Stimulated activated CD8-positive, alpha-beta memory T cell treated with anti-CD3 and anti-CD28 coated beads, Interleukin-12 subunit alpha, Interleukin-12 subunit beta, amount 100 ng/mL, for 1 hour (primary cell): ENCODE measurements around the gene SMOC2.
"Not testable (repeated sequence)": the region's sequence is repeated elsewhere in the genome, so short reads cannot be mapped to it uniquely, and the experiment has no call there.

Experiments
- DNase-seq: peaks from one replicate; pipeline ENCODE4 v3.0.0-alpha.2; 2020; ENCODE audit warnings: low read depth

The SMOC2 gene

DNA sequence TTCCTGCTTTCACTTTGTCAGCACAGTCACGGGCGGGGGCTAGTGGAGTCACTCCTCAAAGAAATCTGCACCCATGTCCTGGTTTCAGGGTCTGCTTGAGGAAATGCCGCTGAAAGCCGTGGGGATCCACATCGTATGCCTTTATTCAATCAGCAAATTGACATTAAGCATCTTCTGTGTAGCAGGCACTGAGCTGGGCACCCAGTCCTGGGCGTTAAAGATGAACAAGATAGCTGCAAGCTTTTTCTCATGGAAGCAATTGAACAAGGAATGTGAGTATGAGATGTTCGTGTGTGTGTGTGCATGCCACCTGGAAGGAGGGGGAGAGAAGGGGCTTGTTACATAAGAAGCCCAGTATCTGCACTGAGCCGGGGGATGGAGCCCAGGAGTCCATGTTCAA lies 243.9 kb downstream of the SMOC2 start:
- no peak for DNase-seq

DNA sequence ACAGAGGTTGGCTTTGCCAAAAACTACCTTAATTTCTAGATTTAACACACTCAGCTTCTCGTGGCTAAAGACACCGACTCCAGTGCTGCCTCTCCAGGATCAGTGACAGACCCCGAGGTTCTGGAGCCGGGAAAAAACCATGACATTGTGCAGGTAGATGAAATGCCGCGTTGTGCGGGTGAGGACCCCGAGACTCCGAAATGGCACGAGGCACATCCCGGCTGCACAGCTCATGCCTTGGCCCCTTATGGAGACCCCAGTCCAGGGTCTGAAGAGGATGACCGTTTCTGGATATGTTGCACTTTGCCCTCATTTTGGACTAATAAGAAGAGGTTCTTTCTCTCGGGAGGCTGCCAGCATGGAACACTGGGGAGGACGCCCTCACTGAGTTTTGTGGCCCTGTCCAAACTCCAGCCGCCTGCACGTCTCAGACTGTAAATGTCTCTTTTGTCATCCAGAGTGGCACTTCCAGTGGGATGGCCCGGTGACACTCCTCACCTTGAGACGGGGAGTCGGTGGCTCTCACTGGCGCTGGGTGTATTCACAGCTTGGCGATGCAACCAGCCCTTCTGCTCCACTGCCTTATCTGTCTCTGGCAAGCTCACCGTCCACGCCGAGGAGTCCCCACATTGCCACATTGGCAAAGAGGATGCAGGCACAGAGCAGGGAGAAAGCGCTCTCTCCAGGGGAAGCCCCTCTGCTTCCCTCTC lies 245.2 kb downstream of the SMOC2 start:
- DNase-seq = no peak

DNA sequence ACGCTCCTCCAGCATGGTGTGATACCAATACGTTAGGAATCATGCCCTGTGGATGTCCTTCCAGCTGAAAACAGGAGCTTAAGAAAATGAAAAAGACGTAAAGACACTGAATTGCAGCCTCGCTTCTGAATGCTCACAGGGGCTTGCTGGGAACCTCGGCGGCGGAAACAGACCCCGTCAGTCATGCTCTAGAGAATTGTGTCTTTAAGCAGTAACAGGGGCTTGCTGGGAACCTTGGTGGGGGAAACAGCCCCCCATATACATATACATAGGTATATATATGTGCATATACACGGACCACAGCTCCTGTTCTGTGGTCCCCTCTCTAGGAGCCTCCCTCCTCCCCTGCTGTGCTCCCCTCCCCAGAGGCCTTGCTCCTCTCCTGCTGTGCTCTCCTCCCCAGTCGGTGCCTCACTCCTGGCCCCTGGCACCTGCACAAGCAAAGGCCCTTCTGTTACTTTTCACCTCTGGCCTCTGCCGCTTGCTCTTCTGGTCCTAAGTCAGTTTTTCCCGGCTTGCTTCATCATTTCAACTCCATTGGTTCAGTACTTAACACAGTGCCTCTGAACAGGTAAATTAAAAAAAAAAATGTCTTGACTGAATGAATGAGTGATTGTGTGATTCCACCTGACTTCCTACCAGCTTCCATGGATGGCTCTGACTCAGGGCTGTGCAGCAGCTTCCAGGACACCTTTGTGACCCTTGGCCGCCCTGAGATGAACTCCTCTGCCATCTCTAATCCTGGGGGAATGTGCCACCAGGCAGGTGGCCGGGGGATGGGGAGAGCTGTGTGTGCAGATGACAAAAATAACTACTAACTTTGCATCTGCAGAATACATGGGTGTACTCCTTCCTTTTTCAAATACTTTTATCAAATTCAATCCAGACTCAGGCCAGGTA lies 246.1 kb downstream of the SMOC2 start:
- DNase-seq = no peak

DNA sequence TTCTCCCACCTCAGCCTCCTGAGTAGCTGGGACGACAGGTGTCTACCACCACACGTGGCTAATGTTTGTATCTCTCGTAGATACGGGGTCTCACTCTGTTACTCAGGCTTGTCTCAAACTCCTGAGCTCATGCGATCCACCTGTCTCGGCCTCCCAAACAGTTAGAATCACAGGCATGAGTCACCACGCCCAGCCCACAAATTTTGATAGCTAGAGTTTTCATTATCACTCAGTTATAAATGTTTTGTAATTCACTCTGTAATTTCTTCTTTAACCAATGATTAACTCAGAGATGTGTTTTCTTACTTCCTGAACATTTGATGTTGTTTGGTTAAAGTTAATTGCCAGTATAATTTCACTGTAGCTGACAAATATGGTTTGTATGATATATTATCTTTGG lies 249.3 kb downstream of the SMOC2 start:
- no peak for DNase-seq

DNA sequence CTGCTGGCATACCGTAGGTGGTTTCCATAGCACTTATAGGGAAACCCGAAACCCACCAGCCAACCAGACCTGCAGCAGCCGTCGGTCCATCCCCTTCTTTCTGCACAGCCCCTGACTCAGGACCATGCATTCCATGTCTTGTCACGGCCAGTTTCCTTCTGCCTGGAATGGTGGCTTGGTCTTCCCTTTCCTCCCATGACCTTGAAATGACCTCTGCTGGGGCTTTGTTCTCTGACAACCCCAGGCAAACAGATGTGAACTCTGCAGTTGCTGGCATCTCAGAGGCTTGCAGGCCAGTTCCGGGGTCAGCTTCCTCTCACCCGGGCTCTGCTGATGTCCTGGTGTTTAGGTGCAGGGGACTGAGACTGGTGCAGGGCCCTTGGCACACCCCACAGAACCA lies 250.8 kb downstream of the SMOC2 start:
- no peak for DNase-seq

DNA sequence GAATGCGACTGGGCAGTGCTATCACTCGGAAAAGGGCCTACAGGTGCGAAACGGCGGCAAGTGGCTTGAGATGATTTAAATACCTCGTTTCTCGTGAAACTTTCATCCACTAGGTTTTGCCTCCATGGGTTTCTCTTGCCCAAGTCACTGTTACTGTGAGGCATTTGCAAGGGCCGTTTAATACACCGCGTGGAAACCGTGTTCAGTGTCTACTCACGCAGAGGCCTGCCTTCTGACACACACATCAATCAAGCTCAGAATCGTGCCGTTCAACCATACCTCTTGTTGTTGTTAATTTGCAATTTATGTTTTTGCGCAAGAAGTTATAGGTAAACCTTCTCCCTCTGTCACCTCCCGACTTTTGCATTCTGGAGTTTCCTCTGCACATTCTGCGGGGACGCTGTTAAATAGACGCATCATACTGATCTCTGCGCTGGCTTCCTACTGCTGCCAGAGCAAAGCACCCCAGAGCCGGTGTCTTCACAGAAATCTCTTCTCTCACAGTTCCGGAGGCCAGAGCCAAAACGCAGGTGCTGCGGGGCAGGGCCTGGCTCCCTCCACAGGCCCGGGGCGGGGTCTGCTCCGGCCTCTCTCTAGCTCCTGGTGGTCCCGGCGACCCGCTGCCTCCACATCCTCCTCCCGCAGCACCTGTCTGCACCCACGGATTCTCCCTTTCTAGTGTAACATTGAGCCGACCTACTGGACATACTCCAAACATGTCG lies 251.4 kb downstream of the SMOC2 start:
- DNase-seq = no peak

DNA sequence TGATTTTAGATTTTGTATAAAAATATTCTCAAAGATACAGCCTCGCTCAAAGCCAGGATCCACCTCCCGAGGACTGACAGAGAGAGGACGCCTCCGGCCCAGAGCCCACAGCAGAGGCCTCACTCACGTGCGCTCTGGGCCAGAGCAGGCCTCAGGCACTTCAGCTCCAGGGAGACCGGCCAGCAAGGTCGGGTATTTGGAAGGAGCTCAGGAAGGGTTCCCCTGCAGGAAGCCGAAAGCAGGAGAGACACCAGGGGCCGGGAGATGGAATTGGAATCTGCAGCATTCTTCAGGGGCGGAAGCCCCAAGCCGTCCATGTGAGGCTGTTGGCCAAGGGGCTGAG lies 251.9 kb downstream of the SMOC2 start:
- DNase-seq = not testable (repeated sequence)

DNA sequence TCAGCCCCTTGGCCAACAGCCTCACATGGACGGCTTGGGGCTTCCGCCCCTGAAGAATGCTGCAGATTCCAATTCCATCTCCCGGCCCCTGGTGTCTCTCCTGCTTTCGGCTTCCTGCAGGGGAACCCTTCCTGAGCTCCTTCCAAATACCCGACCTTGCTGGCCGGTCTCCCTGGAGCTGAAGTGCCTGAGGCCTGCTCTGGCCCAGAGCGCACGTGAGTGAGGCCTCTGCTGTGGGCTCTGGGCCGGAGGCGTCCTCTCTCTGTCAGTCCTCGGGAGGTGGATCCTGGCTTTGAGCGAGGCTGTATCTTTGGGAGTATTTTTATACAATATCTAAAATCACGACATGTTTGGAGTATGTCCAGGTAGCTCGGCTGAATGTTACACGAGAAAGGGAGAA lies 253.8 kb downstream of the SMOC2 start:
- not testable (repeated sequence) for DNase-seq

DNA sequence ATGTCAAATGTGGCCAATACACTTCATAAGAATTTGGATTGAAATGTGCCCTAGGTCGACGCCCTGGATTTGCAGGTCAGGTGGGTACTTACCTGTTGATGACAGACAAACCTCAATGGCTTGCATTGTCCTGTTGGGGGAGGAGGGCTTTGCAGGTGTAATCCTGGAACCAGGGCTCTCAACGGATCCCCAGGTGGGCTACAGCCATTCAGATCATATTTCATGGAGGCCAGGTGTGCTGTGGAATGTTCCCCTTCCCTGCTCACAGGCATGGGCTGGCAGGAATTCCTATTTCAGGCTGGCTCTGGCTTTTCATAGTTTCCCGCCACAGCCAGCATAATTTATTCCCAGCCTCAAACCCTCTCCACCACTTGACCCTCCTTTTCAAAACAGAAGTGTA lies 254.7 kb downstream of the SMOC2 start:
- no peak for DNase-seq

DNA sequence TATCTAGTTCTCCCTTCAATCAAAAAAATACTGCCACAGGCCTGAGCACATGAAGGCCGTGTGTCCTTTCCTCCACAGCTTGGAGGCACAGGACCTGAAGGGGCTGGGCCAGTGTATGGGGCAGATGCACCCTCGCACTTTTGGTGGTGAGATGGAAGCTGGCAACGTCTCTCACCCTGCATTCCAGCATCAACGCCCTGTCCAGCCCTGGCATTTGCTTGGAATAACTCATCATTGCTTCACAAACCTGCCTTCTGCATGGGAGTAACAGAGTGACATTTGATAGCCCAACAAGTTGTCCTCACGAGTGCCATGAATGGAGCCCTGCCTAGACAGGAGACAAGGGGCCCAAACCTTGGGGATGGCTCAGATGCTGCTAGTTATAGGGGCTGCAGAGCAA lies 257.9 kb downstream of the SMOC2 start:
- DNase-seq = no peak

DNA sequence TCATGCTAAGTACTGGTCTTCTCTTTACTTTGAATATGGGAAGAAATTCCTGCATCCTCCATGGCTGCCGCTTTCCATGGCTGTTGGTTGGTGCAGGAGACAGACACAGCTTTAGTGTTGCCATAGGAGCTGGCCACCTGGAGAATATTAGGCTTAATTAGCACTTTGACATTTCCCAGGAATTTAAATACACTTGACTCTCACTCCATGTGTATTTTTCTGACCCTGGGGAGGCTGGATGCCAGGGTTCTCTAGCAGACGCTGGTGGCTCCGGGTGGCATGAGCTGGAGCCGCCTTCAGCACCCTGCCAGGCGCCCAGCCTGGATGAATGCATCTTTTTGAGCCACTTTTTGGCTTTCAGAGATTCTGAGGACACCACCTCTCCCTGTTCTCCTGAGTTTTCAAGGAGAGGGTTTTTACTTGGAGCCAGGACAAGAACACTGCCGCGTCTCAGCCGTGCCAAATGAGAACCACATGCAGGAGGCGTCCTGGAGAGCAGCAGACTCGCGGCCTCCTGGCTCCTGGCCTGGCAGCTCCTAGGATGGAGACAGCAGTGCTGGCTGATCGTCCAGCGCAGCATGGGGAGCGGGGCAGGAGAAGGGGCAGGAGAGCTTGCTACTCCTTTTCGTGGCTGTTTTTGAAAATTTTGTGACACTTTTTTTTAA lies 258.8 kb downstream of the SMOC2 start:
- no peak for DNase-seq

DNA sequence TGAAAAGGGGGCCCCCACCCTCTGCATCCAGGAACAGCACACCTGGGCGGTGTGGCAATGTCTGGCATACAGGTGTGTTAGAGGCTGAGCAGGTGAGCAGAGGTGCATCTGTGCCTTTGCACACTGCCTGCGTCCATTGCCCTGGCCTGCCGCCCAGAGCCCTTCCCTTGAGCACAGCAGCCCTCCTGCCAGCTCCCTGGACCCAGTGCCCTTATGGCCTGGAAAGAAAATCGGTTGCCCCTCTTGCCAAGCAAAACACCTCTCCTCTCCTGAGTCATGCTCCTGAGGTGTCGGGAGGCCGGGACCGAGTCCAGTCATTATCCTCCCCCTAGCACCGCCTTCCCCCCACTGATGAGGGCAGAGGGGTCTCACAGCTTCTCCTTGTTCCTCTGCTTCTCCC lies 259.9 kb downstream of the SMOC2 start:
- DNase-seq = no peak

DNA sequence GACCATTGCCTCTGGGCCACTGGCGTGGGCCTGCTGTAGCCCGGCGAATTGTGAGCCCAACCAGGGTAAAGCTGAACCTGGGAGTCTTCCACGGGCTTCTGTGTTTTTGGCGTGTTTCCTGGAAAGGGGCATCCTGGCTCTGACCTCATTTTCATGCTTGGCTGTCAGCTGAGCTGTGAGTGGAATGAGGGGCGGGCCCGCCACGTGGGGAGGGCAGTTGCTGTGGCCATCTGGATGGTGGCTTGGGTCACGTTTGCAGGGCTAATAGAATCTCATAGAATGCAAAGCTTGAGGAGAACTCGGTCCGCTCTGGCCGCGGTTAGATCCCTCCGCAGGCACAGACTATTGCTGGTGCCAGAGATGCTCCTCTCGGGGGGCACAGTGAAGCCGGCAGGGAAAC lies 263.0 kb downstream of the SMOC2 start:
- DNase-seq = no peak

DNA sequence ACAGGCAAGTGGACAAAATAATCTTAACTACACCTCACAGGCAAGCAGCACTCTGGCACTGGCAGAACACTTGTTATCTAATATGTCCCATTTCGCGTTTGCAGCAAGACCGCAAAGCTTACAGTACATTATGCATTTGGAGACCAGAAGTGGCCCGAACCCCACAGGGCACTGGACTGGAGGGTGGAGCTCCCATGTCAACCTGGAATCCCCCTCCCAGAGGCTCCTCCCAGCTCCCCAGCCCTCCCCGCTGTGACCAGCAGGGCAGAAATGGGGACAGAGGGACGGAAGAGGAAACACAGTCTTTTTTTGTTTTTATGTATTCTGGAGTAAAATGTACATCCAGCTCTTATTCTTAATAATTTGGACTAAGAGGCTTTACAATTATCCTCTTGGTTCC lies 263.7 kb downstream of the SMOC2 start:
- DNase-seq = no peak

DNA sequence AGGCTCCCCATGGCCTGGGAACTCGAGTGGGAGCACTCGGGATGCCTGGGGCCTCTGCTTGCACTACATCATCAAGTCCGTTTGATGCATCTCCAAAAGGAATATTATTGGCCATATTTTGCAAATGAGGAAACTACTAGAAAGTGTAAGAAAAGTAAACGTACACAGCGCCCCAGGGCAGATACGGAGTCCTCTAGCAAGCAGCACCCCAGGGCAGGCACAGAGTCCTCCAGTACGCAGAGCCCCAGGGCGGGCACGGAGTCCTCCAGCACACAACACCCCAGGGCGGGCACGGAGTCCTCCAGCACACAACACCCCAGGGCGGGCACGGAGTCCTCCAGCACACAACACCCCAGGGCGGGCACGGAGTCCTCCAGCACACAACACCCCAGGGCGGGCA lies 264.3 kb downstream of the SMOC2 start:
- DNase-seq = not testable (repeated sequence)

DNA sequence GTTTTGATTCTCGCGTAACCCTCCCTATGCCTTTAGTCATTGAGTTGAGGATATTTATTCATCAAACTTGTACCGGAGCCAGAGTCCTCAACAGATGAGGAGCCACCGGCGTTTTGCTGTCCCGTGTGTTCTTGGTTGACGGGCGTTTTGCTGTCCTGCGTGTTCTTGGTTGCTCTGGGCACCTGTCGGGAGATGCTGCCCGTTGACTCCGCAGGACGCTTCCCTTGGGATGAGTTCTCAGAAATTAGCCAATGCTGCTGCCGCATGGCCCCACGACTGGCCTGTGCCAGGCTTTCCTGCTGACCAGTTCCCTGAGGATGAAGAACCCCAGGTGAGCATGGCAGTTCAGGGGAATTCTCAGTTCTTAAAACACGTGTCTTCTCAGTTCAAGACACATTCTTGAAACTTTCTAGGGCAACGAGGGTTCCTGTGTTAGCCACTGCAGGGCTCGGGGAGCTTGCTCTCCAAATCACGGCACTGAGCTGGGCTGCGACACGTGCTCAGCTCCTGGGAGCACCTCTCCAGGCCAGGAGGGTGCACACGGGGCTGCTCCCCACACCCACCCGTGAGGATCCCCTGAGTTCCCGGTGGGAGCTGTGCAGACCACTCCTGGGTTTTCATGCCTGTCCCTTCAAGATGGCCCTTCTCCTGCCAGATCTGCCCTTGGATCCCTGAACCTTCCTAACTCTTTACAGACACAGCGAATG lies 265.6 kb downstream of the SMOC2 start:
- no peak for DNase-seq

DNA sequence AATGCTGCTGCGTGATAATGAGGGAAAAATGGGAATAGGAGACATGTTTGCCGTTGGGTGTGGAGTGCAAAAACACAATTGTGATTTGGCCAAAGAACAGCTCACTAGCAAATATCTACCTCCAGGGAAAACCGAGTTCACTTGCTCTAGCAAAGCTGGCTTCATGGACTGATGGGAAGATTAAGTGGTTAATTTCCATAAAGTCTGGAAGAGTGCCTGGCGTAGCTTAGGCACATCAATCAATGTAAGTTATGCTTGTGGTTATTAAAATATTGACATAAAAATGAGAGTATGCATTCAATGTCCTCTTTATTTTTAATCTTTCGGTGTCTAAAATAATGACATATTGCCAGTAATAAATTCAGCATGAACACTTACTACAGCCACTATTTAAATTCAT lies 267.5 kb downstream of the SMOC2 start:
- no peak for DNase-seq

DNA sequence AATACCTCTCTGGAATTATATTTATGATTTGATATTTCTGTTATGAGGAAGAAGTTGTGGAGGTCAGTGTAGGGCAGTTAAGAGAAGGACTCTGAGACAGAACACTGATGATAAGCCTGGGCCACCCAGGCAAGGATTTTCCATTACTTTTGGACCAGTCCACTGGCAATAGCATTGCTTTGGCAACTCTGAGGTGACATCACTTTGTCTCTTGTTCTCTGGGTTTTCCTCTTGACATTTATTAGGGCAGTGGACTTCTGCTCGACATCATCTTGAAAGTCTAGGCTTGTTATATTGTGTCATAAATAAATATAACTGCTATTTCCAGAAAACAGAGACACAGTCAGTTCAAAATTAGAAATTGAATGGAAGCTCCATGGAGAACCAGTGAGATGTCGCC lies 268.0 kb downstream of the SMOC2 start:
- no peak for DNase-seq

DNA sequence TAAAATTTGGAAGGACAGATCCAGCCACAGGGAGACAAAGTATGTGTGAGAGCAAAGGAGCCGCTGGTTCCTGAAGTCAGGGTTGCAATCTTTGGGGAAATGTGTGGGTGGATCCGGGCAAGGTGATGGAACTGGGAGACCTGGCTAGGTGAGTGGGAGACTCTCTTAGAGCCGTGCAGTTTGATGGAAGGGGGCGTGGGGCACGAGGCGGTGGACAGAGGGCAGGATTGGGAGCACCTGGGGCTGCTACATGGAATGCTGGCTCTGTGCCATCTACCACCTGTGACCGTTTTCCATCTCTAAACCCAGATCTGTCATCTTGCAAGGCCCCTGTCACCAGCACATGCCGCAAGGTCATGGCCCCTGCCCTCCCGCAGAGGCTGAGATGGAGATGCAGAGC lies 268.4 kb downstream of the SMOC2 start:
- DNase-seq = no peak

DNA sequence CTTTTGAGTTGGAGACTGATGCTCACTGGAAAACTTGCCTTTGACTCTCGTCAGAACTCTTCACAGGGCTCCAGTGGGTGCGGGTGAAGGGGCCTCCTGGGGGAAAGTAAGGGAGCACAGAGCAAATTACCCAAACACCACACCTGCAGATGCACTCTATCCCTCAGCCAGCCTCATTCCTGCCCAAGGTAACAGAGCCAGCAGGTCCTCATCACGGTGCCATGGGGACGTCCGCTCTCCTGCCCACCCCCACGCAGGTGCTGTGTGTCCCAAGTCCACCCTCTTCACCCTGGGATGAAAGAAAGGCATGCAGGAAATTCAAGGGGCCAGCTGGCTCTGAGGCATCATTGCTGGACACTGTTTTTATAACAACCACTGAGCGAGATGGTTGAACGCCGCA lies 269.0 kb downstream of the SMOC2 start:
- no peak for DNase-seq

DNA sequence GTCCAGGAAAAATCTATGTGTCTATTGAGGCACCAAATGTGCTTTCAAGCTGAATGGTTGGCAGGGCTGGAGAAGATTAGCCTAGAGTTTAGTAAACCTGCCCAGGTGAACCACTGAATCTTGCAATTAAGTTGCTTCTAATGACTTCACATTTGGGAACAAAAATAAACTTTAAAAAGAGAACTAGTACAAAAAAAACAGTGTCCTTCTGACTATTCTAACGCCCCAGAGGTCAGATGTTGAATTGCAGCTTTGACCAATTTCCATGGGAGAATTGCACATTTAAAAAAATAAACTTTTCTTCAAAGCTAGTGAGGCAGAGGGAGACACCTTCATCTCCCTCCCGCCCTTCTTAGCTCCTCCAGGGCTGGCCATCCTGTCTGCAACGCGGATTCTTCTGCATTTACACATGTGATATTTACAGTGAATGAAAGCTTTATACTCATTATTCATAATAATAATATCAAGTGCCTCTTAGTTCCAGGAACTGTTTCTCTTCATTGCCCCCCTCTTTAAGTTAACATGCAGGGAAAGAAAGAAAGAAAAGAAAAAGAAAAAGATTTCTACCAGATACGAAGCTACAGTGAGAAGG lies 270.2 kb downstream of the SMOC2 start:
- DNase-seq = no peak
